Lower leg skin (tissue), 3 donors: ENCODE measurements around the gene MFAP3L.

Source experiments
- POLR2A ChIP-seq, 2 donors: fragments of 450-650 bp; IDR thresholded peaks; one replicate each; pipeline ENCODE4 v1.6.1; 2016 to 2017; ENCODE audit warnings: antibody characterized with exemption in 2 of 2, mild to moderate bottlenecking in 1 of 2, moderate library complexity in 1 of 2
- TF ChIP-seq, protein P1 (sequence below), 3 donors: fragments of 450-650 bp; IDR thresholded peaks; one replicate each; pipeline ENCODE4 v1.5.1; 2016; ENCODE audit warnings: antibody characterized with exemption in 3 of 3, mild to moderate bottlenecking in 3 of 3, moderate library complexity in 2 of 3

DNA sequence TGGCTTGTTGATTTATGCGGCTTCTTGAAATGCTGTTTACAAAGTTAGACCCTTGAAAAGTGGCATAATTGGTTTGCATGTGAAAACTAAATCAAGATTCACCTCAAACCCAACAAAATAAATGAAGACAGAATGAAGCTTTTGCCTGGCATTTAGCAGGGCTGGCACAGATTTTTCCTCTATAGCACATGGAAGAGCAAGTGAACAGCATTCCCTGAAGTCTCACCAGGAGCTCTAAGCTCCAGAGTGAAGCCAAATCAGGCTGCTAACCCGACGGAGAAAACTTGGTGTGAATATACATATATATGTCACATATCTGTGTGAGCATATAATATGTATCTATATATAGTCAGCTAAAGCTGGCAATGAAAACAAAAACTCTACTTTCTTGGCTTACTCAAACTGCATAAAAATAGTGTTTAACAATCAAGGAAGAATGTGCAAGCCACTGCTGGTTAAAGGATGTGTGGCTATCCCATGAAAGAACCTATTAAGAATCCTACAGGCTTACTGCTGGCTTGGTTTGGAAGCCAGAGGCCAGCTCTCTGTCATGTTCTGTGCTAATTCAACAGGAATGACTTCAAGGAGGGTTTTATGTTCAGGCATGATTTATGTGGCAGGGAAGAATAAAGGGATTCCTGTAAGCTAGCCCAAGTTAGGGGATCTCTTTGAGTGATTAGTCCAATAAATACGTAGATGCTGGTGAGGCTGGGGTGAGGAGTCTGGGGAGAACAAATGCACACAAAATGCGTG lies 69.9 kb downstream of the MFAP3L start:
- TF ChIP-seq, protein P1, sequence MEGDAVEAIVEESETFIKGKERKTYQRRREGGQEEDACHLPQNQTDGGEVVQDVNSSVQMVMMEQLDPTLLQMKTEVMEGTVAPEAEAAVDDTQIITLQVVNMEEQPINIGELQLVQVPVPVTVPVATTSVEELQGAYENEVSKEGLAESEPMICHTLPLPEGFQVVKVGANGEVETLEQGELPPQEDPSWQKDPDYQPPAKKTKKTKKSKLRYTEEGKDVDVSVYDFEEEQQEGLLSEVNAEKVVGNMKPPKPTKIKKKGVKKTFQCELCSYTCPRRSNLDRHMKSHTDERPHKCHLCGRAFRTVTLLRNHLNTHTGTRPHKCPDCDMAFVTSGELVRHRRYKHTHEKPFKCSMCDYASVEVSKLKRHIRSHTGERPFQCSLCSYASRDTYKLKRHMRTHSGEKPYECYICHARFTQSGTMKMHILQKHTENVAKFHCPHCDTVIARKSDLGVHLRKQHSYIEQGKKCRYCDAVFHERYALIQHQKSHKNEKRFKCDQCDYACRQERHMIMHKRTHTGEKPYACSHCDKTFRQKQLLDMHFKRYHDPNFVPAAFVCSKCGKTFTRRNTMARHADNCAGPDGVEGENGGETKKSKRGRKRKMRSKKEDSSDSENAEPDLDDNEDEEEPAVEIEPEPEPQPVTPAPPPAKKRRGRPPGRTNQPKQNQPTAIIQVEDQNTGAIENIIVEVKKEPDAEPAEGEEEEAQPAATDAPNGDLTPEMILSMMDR (IDR thresholded peaks at IDR 0.05): no peak
- TF ChIP-seq POLR2A (IDR thresholded peaks at IDR 0.05): no peak
